GM06990 (cell line): Measurements from ENCODE around the gene CCDC92.
"Not testable (repeated sequence)": the region's sequence is repeated elsewhere in the genome, so short reads cannot be mapped to it uniquely, and the experiment has no call there.

Experiments used
- DNase-seq: peaks from one replicate; pipeline ENCODE4 v3.0.0-alpha.2; 2011; ENCODE audit not compliant: insufficient read length; ENCODE audit errors: extremely low read depth
- H3K27me3 ChIP-seq: replicated peaks from 2 replicates; pipeline ENCODE4 v1.6.0; 2011; ENCODE audit warnings: low read length; ENCODE audit not compliant: control insufficient read depth, insufficient read depth
- H3K36me3 ChIP-seq: 2 replicates; pipeline ENCODE4 v1.5.1; 2011; ENCODE audit warnings: low read length; ENCODE audit not compliant: control insufficient read depth, insufficient read depth
- H3K4me3 ChIP-seq: replicated peaks from 2 replicates; pipeline ENCODE4 v1.5.1; 2011; ENCODE audit warnings: low read depth, mild to moderate bottlenecking, control low read depth, low read length
- TF ChIP-seq, protein P1 (sequence below): IDR thresholded peaks from 2 replicates; pipeline ENCODE4 v1.5.1; 2011; ENCODE audit warnings: low read length, control low read depth, mild to moderate bottlenecking, inconsistent platforms; ENCODE audit not compliant: insufficient read depth, poor library complexity, severe bottlenecking

The CCDC92 gene

DNA sequence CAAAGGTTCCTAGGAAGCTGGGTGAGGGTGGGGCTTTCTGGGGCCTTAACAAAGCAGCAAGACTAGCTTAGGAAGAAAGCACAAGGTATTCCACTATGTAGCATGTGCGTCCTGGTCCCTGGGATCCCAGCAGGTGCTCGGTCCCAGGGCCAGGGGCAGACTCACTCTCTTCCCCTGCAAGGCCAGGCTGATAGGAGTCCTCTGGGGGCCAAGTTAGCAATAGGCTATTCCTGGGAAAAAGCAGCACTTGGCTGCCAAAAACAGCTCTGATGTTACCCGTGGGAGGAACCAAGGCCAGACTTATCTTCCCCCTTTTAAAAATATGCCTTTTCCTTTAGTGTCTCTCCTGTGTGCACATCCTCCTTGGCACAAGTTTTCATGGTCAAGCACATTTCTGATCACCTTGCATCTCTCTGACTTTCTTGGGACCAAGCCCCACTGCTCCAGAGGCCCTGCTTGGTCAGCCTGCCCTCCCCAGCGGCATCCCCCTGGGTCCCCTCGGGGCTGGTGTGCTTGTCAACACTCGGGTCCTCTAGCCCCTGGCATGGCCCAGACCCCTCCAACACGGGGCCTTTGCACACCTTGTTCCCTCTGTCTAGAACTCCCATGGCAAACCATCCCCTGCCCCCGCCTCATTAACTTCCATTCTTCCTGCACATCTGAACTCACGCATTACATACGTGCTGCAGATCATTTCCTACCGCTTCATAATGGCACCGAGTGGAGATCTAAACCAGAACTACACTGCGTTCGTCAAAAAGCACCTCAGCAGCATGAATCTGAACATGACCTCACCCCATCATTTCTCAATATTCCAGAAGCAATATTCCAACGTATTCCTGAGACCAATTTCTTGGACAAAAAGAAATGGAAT, 21.9 kb downstream of the CCDC92 start:
- Histone ChIP-seq H3K4me3 (no peak overlapping the region), H3K36me3 (no peaks in the 10 kb centered on the region), H3K27me3 (no peaks in the 10 kb centered on the region)
- TF ChIP-seq, protein P1, sequence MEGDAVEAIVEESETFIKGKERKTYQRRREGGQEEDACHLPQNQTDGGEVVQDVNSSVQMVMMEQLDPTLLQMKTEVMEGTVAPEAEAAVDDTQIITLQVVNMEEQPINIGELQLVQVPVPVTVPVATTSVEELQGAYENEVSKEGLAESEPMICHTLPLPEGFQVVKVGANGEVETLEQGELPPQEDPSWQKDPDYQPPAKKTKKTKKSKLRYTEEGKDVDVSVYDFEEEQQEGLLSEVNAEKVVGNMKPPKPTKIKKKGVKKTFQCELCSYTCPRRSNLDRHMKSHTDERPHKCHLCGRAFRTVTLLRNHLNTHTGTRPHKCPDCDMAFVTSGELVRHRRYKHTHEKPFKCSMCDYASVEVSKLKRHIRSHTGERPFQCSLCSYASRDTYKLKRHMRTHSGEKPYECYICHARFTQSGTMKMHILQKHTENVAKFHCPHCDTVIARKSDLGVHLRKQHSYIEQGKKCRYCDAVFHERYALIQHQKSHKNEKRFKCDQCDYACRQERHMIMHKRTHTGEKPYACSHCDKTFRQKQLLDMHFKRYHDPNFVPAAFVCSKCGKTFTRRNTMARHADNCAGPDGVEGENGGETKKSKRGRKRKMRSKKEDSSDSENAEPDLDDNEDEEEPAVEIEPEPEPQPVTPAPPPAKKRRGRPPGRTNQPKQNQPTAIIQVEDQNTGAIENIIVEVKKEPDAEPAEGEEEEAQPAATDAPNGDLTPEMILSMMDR = no peak
- no peak for DNase-seq

DNA sequence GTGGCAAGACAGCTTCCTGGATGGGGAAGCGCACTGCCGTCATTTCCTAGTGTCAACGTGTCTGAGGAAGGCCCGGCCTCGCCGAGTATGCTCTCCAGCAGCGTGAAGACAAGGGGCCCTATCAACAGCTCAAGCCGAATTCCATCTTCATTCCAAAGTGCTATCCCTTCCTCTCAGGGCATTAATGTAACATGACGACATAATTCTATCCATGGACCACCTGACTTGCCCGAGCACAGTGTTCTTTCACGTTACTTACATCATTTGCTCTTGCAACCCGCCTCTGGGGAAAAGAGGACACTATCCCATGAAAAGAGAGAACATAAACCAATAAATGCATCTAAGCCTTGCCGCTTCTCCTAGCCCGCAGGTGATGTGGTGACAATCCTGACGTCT, 22.9 kb downstream of the CCDC92 start:
- Histone ChIP-seq H3K4me3 (no peak overlapping the region), H3K36me3 (no peaks in the 10 kb centered on the region), H3K27me3 (no peaks in the 10 kb centered on the region)
- TF ChIP-seq, protein P1 = no peak
- no peak for DNase-seq

DNA sequence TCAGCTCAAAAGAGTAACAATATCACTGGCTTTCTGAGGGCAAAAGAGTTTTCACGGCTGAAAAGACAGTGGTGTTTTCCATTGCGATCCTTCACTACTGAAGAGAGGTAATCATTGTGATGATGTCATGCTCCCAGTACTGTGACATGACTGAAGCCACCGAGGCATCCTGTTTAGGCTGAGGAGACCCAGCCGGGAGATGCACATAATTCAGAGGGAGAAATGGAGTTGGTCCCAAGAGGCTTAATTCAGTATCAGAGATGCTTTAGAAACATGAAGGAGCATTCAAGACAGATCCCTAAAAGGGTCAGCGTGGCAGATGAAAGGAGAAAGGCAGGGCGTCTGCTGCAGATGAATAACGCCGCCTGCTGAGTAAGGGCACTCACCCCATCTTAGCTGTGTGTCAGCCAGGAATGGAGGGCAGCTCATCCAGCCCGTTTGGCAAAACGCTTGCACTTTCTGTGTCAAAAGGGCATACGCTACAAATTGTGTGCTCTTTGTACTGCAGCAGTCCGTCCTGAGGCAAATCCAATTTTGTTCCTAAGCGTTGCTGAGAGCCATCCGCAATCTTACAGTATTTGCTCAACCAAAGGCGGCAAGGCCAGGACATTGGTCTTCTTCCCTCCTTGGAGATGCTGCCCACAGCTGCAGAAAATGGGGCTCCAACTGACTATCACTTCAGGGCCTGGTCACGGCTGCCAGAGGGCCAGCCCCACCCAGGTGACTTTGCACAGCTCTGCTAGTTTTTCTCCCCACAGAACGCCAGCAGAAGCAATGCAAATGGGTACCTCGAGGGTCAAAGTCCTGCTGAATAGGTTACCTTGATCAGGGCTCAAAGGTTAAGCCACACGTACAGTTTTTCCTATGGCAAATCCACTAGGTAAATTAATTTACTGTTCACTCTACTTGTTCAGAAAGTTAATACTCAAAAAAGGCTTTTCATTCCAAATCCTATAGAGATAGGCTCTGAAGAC, 23.5 kb downstream of the CCDC92 start:
- Histone ChIP-seq H3K4me3 (no peak overlapping the region), H3K27me3 (no peaks in the 10 kb centered on the region), H3K36me3 (no peaks in the 10 kb centered on the region)
- TF ChIP-seq, protein P1 = no peak
- no peak for DNase-seq

DNA sequence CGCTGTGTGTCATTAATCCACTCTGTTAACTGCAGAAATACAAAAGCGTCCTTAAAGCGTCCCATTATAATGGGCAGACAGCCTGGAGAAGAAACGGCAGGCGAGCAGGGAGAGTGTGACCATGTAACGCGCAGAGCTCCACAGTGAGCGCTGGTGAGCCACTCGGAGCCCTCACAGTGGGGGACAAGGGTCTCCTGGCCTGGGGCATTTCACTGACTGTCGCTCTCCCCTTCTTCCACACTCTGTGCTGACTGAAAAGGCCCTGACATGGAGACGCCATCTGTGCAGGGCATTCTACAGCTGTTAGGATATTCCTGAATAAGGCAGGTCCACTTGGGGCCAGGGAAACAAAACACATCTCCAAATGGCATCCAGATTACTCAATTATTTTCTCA, 24.2 kb downstream of the CCDC92 start:
- H3K4me3 ChIP-seq = no peak overlapping the region
- H3K36me3 ChIP-seq = no peaks in the 10 kb centered on the region
- DNase-seq = no peak
- H3K27me3 ChIP-seq = no peaks in the 10 kb centered on the region
- TF ChIP-seq, protein P1 = no peak

DNA sequence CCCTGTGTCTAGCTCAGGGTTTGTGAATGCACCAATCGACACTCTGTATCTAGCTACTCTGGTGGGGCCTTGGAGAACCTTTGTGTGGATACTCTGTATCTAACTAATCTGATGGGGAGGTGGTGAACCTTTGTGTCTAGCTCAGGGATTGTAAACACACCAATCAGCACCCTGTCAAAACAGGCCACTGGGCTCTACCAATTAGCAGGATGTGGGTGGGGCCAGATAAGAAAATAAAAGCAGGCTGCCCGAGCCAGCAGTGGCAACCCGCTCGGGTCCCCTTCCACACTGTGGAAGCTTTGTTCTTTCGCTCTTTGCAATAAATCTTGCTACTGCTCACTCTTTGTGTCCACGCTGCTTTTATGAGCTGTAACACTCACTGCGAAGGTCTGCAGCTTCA, 25.1 kb downstream of the CCDC92 start:
- H3K4me3 ChIP-seq, H3K36me3 ChIP-seq, H3K27me3 ChIP-seq, DNase-seq: not testable (repeated sequence)

DNA sequence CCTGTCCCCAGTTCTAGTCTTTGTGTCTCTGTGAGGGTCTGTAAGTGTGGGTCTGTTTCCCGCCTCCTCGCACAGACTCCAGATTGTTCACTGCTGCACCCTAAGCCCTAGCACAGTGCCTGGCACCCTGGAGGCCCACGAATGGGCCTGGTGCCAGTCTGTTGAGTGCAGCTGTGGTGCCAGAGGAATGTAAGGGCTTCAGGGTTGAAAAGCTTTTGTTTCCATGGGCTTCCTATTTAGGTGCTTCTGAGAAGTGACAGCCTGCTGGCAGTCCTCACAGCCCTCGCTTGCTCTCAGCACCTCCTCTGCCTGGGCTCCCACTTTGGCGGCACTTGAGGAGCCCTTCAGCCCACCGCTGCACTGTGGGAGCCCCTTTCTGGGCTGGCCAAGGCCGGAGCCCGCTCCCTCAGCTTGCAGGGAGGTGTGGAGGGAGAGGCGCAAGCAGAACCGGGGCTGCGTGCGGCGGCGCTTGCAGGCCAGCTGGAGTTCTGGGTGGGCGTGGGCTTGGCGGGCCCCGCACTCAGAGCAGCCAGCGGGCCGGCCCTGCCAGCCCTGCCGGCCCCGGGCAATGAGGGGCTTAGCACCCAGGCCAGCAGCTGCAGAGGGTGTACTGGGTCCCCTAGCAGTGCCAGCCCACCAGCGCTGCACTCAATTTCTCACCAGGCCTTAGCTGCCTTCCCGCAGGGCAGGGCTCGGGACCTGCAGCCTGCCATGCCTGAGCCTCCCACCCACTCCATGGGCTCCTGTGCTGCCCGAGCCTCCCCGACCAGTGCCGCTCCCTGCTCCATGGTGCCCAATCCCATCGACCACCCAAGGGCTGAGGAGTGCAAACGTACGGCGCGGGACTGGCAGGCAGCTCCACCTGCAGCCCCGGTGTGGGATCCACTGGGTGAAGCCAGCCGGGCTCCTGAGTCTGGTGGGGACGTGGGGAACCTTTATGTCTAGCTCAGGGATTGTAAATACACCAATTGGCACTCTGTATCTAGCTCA, 25.8 kb downstream of the CCDC92 start:
- not testable (repeated sequence) for H3K27me3 ChIP-seq, DNase-seq, H3K4me3 ChIP-seq, H3K36me3 ChIP-seq
